NCI-H446 treated with DMSO at 0.1 percent for 48 hours (cell line): Measurements from ENCODE around the gene PYGB.
A peak's percentile ranks its signal among the peaks of the same experiment; 100 is the strongest.
"Not testable (repeated sequence)": the region's sequence is repeated elsewhere in the genome, so short reads cannot be mapped to it uniquely, and the experiment has no call there.

Experiments
- DNase-seq: peaks from one replicate; lab custom pipeline; 2025; lab: John Stamatoyannopoulos, UW

Gene PYGB

GRCh38 chr20:25230166-25230831 is 17.6 kb upstream of the PYGB start:
- no peak for DNase-seq

GRCh38 chr20:25233016-25233772 is 14.7 kb upstream of the PYGB start:
- no peak for DNase-seq

DNA sequence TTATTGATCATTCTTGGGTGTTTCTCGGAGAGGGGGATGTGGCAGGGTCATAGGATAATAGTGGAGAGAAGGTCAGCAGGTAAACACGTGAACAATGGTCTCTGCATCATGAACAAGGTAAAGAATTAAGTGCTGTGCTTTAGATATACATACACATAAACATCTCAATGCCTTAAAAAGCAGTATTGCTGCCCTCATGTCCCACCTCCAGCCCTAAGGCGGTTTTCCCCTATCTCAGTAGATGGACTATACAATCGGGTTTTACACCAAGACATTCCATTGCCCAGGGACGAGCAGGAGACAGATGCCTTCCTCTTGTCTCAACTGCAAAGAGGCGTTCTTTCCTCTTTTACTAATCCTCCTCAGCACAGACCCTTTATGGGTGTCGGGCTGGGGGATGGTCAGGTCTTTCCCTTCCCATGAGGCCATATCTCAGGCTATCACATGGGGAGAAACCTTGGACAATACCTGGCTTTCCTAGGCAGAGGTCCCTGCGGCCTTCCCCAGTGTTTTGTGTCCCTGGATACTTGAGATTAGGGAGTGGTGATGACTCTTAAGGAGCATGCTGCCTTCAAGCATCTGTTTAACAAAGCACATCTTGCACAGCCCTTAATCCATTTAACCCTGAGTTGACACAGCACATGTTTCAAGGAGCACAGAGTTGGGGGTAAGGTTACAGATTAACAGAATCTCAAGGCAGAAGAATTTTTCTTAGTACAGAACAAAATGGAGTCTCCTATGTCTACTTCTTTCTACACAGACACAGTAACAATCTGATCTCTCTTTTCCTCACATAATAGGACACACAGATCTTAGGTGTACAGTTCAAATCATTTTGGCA is 13.7 kb upstream of the PYGB start:
- DNase-seq, result not testable (repeated sequence)

GRCh38 chr20:25236450-25237304 is 11.2 kb upstream of the PYGB start:
- no peak for DNase-seq

GRCh38 chr20:25237610-25238318 is 10.1 kb upstream of the PYGB start:
- DNase-seq, result peak; percentile 77

DNA sequence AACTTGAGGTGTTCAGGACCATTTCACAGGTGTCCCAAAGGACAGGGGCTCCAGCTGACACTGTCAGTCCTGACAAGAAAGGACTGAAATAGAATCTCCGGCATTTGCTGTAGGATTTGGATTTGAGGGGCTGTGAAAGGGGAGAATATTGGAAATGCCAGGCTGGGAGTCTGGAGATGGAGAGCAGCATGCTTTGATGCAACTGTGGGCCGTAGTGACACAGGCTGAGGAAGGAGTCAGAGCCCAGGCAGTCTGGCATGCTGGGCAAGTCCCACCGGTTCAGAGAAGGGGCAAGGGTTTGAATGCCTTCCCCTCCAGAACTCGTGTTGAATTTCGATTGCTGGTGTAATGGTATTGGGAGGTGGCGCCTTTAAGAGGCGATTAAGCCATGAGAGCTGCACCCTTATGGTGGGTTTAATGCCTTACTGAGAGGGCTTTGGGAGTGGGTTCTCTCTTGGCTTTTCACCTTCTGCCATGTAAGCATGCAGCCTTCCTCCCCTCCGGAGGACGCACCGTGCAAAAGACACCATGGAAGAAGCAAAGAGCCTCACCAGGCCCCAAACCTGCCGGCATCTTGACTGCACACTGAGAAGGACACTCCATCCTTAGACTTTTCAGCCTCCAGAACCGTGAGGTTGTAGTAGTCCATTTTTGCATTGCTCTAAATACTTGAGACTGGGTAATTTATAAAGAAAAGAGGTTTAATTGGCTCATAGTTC is 9.4 kb upstream of the PYGB start:
- no peak for DNase-seq

- no peak for DNase-seq
These were observed 8.2 kb upstream of the PYGB start for GRCh38 chr20:25239387-25240370.

- not testable (repeated sequence) for DNase-seq
These were observed 6.8 kb upstream of the PYGB start for GRCh38 chr20:25240851-25241658.

GRCh38 chr20:25241659-25241955 is 6.3 kb upstream of the PYGB start:
- DNase-seq, result not testable (repeated sequence)

GRCh38 chr20:25242231-25242630 is 5.7 kb upstream of the PYGB start:
- DNase-seq, result no peak

DNA sequence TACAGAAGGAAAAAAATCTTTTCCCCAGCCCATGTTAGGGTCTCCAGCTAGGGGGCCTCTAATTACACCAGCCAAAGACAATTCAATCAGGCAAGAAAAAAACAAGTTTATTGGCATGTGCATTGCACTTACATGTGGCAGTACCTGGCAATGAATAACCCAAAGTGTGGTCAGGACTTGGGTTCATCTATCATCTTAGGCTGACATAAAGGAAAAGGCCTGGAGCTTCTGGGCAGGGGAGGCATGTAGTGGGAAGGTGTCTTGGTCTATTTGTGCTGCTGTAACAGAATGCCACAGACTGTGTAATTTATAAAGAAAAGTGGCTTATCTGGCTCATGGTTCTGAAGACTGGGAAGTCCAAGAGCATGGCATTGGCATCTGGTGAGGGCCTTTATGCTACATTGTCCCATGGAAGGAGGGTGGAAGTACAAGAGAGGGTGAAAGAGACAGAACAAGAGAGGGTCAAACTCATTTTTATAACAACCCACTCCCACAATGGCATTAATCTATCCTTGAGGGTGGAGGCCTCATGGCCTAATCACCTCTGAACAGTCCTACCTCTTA is 4.4 kb upstream of the PYGB start:
- DNase-seq, result no peak

GRCh38 chr20:25244976-25245375 is 2.9 kb upstream of the PYGB start:
- no peak for DNase-seq

GRCh38 chr20:25245461-25245860 is 2.4 kb upstream of the PYGB start:
- no peak for DNase-seq

DNA sequence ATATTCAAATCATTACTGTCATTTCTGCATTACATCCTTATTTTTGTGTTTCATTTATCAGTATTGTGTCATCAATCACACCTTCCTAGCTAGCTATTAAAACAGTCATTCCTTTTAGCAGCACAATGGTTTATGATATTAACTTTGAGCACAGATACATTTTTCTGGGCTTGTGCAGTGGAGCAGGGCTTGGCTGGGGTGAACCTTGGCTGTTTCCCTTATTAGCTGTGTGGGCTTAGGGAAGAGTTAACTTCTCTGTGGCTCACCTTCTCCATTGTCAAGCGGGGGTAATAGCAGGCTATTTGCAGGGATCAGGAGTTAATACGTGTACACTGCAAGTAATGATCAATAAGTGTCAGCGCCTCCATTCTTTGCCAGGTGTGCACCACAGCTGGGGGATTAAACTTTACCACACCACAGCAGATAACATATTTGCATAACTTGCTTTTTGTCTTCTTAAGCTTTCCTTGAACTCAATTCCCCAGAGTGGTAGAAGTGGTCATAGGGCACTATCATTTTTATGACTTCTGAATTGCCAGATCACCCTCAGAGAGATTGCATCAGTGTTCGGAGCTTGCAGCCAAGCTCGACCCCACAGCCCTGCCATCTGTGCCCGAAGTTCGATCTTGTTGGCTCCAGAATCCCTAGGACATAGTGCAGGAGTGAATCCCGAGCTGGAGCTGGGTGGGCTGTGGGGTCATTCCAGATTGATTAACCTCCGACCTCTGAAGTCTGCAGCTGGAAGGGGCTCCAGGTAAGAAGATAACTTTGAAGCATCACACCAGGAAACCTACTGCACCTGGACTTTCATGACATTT is 1.5 kb upstream of the PYGB start:
- DNase-seq, result no peak

GRCh38 chr20:25247000-25247517 is 826 bp upstream of the PYGB start:
- DNase-seq, result peak; percentile 10

GRCh38 chr20:25247518-25247955 is 348 bp upstream of the PYGB start:
- DNase-seq, result no peak

- no peak for DNase-seq
These were observed 894 bp downstream of the PYGB start for GRCh38 chr20:25248786-25249172.
